ENCODE data around the gene DRC1. TPM values are rescaled to one million over a fixed set of nuclear protein-coding genes. Genes with fewer than 3 reads are reported as not detected.

The DRC1 gene
- total RNA-seq, 2 experiments from 2014 or later: not detected

- H3K4me3 Mint-ChIP-seq: no peak overlapping the region
- ChIA-PET POLR2A (interaction anchor here (0.9 to 1.1 kb wide), 2 partner anchors 12 to 14 kb away, joined by 4 read pairs; partner anchors contain the start of gene OTOF), CTCF (interaction anchor here (0.6 to 1.2 kb wide), 3 partner anchors 12 to 541 kb away, joined by 3 to 13 read pairs (median 3); no protein-coding TSS in a partner anchor)
- H3K27ac Mint-ChIP-seq: no peak overlapping the region
- peaks cover 23% of the 10 kb centered on the region for H3K4me1 Mint-ChIP-seq
- no peak for DNase-seq
- no peaks in the 10 kb centered on the region for H3K36me3 Mint-ChIP-seq (ENCODE audit: low read depth)
- no peaks in the 10 kb centered on the region for H3K27me3 Mint-ChIP-seq
- H3K9me3 Mint-ChIP-seq: no peaks in the 10 kb centered on the region
Measured at GRCh38 chr2:26491563-26492167, 89.9 kb downstream of the DRC1 start.

- H3K27ac Mint-ChIP-seq: peak overlapping the region; percentile 74
- no peaks in the 10 kb centered on the region for H3K9me3 Mint-ChIP-seq
- H3K4me1 Mint-ChIP-seq: peaks cover 12% of the 10 kb centered on the region
- no peaks in the 10 kb centered on the region for H3K36me3 Mint-ChIP-seq (ENCODE audit: low read depth)
- ChIA-PET CTCF (interaction anchor here (1.0 to 1.2 kb wide), 2 partner anchors 10 to 85 kb away, joined by 3 read pairs; no protein-coding TSS in a partner anchor), POLR2A (interaction anchor here (1.1 kb wide), 1 partner anchor 11 kb away, joined by 4 read pairs; no protein-coding TSS in a partner anchor)
- no peak overlapping the region for H3K4me3 Mint-ChIP-seq
- DNase-seq: no peak
- H3K27me3 Mint-ChIP-seq: peaks cover 2% of the 10 kb centered on the region
Measured at GRCh38 chr2:26492749-26493515, 91.2 kb downstream of the DRC1 start.

- Mint-ChIP-seq H3K27me3 (peaks cover 5% of the 10 kb centered on the region), H3K36me3 (ENCODE audit: low read depth) (no peaks in the 10 kb centered on the region), H3K4me1 (peaks cover 11% of the 10 kb centered on the region), H3K27ac (peak overlapping the region; percentile 74), H3K9me3 (no peaks in the 10 kb centered on the region), H3K4me3 (peak overlapping the region; percentile 36)
- ChIA-PET CTCF (interaction anchor here (1.0 kb wide), 1 partner anchor 9 kb away, joined by 3 read pairs; no protein-coding TSS in a partner anchor), POLR2A (no interaction called here)
- peak; percentile 50 for DNase-seq
Measured at GRCh38 chr2:26493566-26493965, 91.8 kb downstream of the DRC1 start.

- Mint-ChIP-seq H3K36me3 (ENCODE audit: low read depth) (no peaks in the 10 kb centered on the region), H3K9me3 (no peaks in the 10 kb centered on the region), H3K4me3 (peak overlapping the region; percentile 36), H3K27ac (peak overlapping the region; percentile 74), H3K27me3 (peaks cover 10% of the 10 kb centered on the region), H3K4me1 (peaks cover 11% of the 10 kb centered on the region)
- ChIA-PET CTCF (no interaction called here), POLR2A (no interaction called here)
- no peak for DNase-seq
Measured at GRCh38 chr2:26494199-26494598, 92.5 kb downstream of the DRC1 start.

GRCh38 chr2:26494891-26495290 is 93.2 kb downstream of the DRC1 start:
- Mint-ChIP-seq H3K36me3 (ENCODE audit: low read depth) (no peaks in the 10 kb centered on the region), H3K27me3 (peaks cover 11% of the 10 kb centered on the region), H3K9me3 (no peaks in the 10 kb centered on the region), H3K4me1 (peaks cover 11% of the 10 kb centered on the region), H3K4me3 (no peak overlapping the region), H3K27ac (peak overlapping the region; percentile 18)
- ChIA-PET CTCF (no interaction called here), POLR2A (no interaction called here)
- no peak for DNase-seq

GRCh38 chr2:26495705-26496297 is 94.1 kb downstream of the DRC1 start:
- no peak overlapping the region for H3K4me3 Mint-ChIP-seq
- no peak overlapping the region for H3K27ac Mint-ChIP-seq
- CTCF ChIA-PET: no interaction called here
- DNase-seq: no peak
- peaks cover 11% of the 10 kb centered on the region for H3K27me3 Mint-ChIP-seq
- no peaks in the 10 kb centered on the region for H3K36me3 Mint-ChIP-seq (ENCODE audit: low read depth)
- POLR2A ChIA-PET: no interaction called here
- H3K9me3 Mint-ChIP-seq: no peaks in the 10 kb centered on the region
- H3K4me1 Mint-ChIP-seq: peaks cover 11% of the 10 kb centered on the region

- no peaks in the 10 kb centered on the region for H3K9me3 Mint-ChIP-seq
- ChIA-PET POLR2A (interaction anchor here (0.6 kb wide), 1 partner anchor 674 kb away, joined by 3 read pairs; no protein-coding TSS in a partner anchor), CTCF (no interaction called here)
- peaks cover 7% of the 10 kb centered on the region for H3K4me1 Mint-ChIP-seq
- no peak overlapping the region for H3K4me3 Mint-ChIP-seq
- H3K27me3 Mint-ChIP-seq: peaks cover 12% of the 10 kb centered on the region
- no peak overlapping the region for H3K27ac Mint-ChIP-seq
- H3K36me3 Mint-ChIP-seq (ENCODE audit: low read depth): no peaks in the 10 kb centered on the region
- no peak for DNase-seq
Measured at GRCh38 chr2:26500406-26500805, 98.7 kb downstream of the DRC1 start.

- POLR2A ChIA-PET: interaction anchor here (0.6 to 1.6 kb wide), 3 partner anchors 11 to 52 kb away, joined by 3 to 4 read pairs (median 4); no protein-coding TSS in a partner anchor
- H3K4me3 Mint-ChIP-seq: peak overlapping the region; percentile 70
- H3K9me3 Mint-ChIP-seq: no peaks in the 10 kb centered on the region
- H3K27ac Mint-ChIP-seq: peak overlapping the region; percentile 53
- H3K4me1 Mint-ChIP-seq: peaks cover 7% of the 10 kb centered on the region
- peak; percentile 89 for DNase-seq
- peaks cover 9% of the 10 kb centered on the region for H3K27me3 Mint-ChIP-seq
- CTCF ChIA-PET: interaction anchor here (0.6 to 3.6 kb wide), 16 partner anchors 9 to 137 kb away, joined by 3 to 33 read pairs (median 3); partner anchors contain the start of gene OTOF
- no peaks in the 10 kb centered on the region for H3K36me3 Mint-ChIP-seq (ENCODE audit: low read depth)
Measured at GRCh38 chr2:26503231-26503880, 101.6 kb downstream of the DRC1 start.

- CTCF ChIA-PET: interaction anchor here (0.9 to 3.6 kb wide), 9 partner anchors 9 to 89 kb away, joined by 3 to 33 read pairs (median 5); partner anchors contain the start of gene OTOF
- peaks cover 7% of the 10 kb centered on the region for H3K4me1 Mint-ChIP-seq
Measured at GRCh38 chr2:26504002-26504401, 102.3 kb downstream of the DRC1 start.

GRCh38 chr2:26506279-26506678 is 104.6 kb downstream of the DRC1 start:
- Mint-ChIP-seq H3K36me3 (ENCODE audit: low read depth) (no peaks in the 10 kb centered on the region), H3K27ac (no peak overlapping the region), H3K9me3 (no peaks in the 10 kb centered on the region), H3K27me3 (peaks cover 9% of the 10 kb centered on the region), H3K4me3 (no peak overlapping the region), H3K4me1 (peaks cover 7% of the 10 kb centered on the region)
- DNase-seq: no peak
- POLR2A ChIA-PET: no interaction called here
- CTCF ChIA-PET: no interaction called here

More at GRCh38 chr2:26504002-26504401, 102.3 kb downstream of the DRC1 start:
- no peaks in the 10 kb centered on the region for H3K9me3 Mint-ChIP-seq
- DNase-seq: no peak
- POLR2A ChIA-PET: interaction anchor here (0.9 to 1.6 kb wide), 2 partner anchors 12 to 19 kb away, joined by 4 read pairs; no protein-coding TSS in a partner anchor
- peak overlapping the region; percentile 70 for H3K4me3 Mint-ChIP-seq
- H3K36me3 Mint-ChIP-seq (ENCODE audit: low read depth): no peaks in the 10 kb centered on the region
- H3K27me3 Mint-ChIP-seq: peaks cover 8% of the 10 kb centered on the region
- no peak overlapping the region for H3K27ac Mint-ChIP-seq
